Skeletal muscle cell (primary cell): ENCODE data around the gene PPAN.
A peak's percentile ranks its signal among the peaks of the same experiment; 100 is the strongest.

Experiments
- DNase-seq: peaks from one replicate; pipeline ENCODE4 v3.0.0-alpha.2; 2010; ENCODE audit warnings: low read depth
- H3K4me3 ChIP-seq: 2 replicates; pipeline ENCODE4 v1.5.1; 2011; ENCODE audit warnings: low read depth, mild to moderate bottlenecking, control low read depth, low read length, moderate library complexity

The PPAN gene

DNA sequence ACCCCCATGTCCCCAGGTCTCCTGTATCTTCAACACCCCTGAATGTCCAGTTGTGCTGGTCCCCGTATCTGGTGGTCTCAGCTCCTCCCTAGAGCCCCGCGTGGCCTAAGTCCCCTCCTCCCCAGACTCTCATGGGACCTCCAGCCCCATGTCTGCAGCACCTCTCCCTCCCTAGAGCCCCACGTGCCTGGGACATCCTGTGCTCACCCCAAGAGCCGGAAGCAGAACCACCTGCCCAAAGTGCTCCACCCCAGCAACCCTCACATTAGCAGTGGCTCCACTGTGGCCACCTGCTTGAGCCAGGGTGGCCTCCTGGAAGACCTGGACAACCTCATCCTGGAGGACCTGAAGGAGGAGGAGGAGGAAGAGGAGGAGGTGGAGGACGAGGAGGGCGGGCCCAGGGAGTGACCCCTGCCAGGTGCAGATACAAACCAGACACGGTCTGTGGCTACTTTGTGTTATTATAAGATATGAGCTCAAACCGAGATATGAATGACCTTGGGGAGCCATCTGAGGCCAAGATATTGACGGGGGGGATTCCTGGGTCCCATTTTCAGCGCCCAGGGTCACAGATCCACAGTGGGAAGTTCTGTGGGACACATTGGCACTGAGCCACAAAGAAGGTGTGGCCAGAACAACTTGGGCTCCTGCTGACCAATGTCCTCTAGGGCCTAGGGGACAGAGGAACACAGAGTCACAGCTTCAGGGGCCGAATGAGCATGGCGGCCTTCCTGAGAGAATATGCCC is 14.1 kb upstream of the PPAN start:
- DNase-seq: no peak
- no peak overlapping the region for H3K4me3 ChIP-seq

DNA sequence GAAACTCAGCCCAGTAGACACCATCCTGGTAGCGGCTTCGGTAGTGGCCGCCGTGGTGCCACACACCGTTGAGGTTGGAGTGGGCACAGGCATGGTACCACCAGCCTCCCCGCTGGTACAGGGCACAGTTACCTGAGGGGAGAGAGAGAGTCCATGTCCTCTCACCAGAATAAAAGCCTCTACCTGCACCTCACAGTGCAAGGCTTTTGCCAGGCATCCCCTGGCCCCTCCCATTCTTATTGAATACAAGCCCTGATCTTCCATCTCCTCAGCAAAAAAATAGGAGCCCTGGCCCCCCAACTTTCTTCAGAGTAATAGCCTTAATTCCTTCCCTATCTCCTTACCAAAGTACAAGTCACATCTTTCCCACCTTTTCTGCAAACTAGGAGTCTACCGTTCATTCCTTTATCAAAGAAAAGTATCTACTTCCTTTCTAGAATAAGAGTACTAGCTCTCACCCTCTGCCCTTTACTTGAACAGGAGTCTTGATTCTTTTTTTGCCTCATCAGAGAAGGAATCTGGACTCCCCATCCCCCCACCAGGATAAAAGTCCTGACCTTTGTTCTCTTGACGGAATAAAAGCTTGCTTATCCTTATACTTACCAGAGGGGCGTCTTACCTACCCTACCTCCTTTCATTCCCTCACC is 13.4 kb upstream of the PPAN start:
- DNase-seq: no peak

DNA sequence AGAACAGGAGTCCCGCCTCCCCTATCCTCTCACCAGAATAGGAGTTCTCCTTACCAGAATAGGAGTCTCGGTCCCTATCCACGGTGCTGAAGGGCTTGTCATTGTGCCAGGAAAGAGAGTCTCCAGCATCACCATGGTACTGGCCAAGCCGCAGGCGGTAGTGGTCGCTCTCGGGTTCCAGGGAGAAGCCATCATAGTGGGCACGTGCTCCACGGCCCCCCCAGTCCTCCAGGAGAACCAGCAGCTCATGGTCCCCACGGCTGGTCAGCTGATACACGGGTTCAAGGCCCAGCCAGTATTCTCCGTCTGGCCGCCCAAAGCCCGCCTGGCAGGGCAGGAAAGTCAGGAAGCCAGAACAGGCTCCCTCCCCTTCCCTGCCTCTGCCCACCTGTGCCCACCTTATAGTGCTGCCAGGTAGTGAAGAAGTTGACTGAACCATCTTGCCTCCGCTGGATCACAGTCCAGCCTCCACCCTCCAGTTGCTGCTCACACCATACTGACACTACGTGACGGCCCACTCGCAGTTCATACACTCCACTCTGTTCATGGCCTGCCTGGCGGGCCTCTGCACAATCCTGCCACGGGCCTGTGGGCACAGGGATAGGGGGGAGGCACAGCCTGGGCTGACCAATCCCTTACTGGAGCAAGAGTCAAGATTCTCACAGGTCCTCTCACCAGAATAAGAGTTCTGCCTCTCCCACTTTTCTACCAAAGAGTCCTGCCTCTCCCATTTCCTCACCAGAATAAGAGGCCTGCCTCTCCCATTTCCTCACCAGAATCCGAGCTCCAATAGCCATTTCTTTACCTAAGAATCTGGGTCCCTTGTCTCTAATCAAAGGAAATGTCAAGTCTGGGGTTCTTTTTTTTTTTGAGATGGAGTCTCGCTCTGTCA is 12.6 kb upstream of the PPAN start:
- no peak overlapping the region for H3K4me3 ChIP-seq
- DNase-seq: no peak

More for the DNA sequence above, 13.4 kb upstream of the PPAN start:
- no peak overlapping the region for H3K4me3 ChIP-seq

DNA sequence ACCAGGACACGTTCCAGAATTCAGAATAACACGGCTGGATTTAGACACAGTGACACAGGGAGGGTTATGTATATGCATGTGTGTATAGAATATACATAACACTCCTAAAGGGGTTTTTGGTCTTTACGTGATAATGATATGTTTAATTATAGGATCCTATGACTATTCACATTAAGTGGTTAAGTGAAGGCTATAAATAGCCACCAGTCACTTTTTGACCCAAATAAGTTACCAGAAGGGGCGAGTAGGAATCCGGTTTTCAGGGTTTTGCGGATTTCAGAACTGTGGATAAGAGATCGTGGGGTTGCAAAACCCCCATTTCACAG is 10.6 kb upstream of the PPAN start:
- no peak for DNase-seq
- H3K4me3 ChIP-seq: peak overlapping the region; percentile 31

DNA sequence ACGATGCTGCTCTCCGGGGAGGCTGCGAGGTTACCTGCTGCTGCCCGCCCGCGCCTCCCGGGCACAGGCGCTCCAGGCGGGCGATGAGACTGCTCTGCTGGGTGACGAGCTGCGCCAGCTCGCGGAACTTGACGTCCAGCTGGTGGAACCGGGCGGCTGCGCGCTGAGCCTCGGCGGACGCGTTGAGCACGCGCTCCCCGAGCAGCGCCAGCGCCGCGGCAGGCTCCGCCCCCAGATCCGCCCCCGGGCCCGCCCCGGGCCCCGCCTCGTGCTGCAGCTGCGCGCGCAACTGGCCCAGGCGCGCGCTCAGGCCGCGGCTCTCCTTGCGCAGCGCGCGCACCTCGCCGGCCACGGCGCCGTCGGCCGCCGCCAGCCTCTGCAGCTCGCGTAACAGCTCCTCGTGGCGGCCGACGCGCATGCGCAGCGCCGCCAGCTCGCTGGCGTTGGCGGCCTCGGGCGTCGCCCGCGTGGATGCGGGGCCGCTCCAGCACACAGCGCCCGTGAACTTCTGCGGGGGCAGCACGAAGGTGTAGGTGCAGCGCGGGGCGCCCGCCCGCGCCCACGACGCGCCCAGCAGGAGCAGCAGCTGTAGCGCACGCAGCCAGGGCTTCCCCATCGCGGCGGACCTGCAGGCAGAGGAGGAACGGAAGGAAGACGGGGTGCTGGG is 10.1 kb upstream of the PPAN start:
- peak; percentile 60 for DNase-seq
- H3K4me3 ChIP-seq: peak overlapping the region; percentile 51

DNA sequence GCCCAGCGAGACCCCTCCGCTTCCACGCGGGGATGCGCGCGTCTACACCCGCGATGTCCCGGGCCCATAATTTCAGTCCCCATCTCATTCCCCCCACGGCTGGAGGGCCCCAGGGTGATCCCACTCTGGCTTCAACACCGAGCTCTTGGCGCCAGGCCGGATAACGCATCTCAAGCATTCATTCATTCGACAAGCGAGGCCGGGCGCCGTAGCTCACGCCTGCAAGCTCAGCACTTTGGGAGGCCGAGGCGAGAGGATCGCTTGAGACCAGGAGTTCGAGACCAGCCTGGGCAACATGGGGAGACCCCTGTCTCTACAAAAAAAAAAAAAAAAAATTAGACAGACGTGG is 9.6 kb upstream of the PPAN start:
- DNase-seq: no peak

DNA sequence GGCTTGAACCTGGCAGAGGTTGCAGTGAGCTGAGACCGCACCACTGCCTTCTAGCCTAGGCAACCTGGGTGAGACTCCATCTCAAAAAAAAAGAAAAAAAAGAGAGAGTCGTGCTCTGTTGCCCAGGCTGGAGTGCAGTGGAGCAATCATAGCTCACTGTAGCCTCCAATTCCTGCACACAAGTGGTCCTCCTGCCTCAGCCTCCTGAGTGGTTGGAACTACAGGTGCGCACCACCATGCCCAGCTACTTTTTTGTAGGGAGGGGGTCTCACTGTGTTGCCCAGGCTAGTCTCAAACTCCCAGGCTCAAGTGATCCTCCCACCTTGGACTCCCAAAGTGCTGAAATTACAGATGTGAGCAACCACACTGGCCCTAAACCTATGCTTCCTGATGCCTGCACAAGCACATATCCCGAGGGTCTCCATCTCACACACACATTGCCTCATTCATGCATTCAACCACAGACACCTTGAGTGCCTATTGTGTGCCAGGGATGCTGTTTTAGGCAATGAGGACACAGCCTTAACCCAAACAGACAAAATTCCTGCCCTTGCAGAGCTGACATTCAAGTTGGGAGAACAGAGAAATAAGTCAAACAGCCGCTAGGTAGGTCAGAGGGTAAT is 5.9 kb upstream of the PPAN start:
- DNase-seq: no peak
- no peak overlapping the region for H3K4me3 ChIP-seq

More for the DNA sequence above, 9.6 kb upstream of the PPAN start:
- H3K4me3 ChIP-seq: peak overlapping the region; percentile 51

DNA sequence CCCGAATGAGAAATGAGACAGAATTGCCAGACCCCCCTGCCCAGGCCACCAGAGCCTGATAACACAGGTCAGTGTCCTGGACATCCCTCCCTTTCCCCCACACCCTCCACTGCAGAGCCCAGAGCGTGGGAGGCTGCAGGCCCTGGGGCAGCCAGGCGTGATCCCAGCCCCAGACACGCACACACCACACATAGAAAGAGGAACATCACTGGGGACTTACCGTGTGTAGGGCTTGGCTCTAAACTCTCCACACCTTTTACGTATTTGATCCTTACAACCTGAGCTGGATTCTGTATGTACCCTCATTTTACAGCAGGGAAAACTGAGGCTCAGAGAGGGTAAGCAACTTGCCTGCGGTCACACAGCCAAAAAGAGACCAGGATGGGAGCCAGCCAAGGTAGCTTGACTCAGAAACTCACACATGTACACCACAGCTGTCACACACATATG is 3.4 kb upstream of the PPAN start:
- no peak overlapping the region for H3K4me3 ChIP-seq
- DNase-seq: no peak

DNA sequence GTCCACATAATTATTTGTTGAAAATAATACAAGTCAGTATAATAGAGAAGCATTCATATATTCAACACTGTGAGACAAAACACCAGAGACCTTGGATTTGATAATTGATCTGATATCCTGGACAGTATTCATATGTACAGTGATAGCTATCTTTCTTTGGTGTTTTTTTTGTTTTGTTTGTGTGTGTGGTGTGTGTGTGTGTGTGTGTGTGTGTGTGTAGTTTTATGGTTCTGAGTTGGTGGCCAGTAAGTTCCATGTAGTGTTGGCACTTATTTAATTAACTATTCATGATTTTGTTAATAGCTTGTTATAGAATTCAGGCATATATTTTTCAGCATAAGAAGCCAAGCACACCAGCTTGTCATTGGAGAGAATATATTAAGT is 2.0 kb upstream of the PPAN start:
- DNase-seq: no peak
- H3K4me3 ChIP-seq: no peak overlapping the region

DNA sequence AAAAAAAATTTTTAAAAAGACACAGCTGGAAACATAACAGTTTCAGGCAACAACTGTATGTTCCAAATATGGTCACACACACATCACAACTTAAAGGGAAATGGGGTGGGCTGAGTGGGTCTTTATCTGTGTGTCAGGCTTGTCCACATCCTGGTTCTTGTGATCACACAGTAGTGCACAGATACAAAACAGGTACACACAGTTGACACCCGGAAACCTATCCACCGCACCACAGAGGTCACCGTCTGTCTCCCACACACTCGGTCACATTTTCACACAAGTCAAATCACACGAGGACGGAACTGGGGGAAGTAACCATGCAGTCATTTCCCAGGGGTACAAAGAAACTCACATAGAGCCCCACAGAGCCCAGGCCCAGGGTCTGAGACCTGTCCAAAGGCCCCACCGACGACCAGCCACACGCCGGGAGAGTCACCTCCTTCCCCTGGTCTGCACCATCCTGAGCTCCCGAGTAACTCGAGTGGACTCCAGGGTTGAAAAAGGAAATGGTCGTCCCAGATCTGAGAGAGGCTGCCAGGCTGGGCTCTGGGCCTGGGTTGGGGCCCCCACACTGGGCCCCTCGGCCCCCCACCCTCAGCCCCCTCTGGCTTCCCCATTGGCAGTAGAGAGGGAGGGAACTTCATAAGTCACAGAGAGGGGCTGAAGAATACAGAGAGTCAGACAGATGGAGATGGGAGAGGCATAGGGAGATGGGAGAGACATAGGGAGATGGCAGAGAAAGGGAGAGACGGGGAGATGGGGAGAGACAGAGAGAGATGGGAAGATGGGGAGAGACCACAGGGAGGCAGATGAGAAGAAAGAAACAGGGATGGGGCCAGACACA is 1.3 kb upstream of the PPAN start:
- DNase-seq: no peak
- no peak overlapping the region for H3K4me3 ChIP-seq

DNA sequence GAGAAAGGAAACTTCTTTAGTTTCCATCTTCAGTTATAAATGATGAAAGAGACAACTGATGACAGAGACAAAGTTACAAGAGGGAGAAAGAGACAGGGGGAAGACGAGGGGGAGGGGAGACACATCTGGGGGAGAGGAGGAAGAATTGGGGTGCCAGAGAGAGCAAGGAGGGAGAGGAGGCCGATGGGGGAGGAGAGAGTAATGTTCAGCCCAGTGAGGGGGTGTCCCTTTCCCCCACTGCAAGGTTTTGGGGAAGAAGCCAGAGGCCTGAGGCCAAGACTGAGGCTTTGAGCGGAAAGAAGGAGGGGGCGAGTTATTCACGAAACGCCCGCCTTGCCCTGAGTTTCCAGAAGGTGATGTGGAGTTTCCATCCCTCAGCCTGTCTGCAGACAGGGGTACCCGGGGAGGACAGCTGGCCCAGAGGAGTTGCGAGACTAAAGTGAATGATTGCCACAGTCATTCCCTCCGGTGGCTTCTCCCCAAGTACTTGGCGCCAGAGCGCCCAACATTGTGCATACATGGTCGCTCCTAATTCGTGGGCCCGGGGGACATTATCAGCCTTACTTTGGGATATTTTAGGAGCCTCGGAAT is 558 bp upstream of the PPAN start:
- H3K4me3 ChIP-seq: peak overlapping the region; percentile 70
- no peak for DNase-seq

DNA sequence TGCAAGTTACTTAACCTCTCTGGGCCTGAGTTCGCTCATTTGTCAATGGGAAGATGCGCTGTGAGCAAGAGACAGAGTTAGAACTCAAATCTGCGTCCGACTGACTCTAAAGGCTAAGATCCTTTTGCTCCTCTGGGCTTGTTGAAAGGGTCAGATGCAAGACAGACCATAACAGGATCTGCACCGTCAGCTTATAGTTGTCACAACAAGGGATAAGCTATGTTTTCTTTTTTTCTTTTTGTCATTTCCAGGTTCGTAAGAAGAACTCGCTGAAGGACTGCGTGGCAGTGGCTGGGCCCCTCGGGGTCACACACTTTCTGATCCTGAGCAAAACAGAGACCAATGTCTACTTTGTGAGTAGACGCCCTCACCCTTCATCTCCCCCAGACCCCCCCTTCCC is 1.1 kb downstream of the PPAN start:
- H3K4me3 ChIP-seq: peak overlapping the region; percentile 70
- DNase-seq: no peak

DNA sequence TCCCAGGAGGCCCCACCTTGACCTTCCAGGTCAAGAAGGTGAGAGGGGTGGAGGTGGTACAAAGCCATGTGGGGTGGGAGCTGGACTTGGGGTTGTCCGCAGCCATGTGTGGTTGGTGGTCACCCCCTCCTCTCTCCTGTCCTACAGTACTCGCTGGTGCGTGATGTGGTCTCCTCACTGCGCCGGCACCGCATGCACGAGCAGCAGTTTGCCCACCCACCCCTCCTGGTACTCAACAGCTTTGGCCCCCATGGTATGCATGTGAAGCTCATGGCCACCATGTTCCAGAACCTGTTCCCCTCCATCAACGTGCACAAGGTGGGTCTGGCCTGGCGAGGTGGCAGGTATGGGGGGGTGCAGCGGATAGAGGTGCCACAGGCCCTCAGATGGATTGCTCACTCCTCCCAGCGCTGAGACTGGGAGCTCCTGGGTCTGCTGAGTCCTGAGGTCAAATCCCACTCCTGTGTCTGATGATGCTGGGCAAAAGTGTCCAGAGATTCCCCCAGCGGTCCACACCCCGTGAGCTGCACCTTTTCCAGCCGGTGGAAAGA is 1.7 kb downstream of the PPAN start:
- no peak for DNase-seq
- peak overlapping the region; percentile 70 for H3K4me3 ChIP-seq

DNA sequence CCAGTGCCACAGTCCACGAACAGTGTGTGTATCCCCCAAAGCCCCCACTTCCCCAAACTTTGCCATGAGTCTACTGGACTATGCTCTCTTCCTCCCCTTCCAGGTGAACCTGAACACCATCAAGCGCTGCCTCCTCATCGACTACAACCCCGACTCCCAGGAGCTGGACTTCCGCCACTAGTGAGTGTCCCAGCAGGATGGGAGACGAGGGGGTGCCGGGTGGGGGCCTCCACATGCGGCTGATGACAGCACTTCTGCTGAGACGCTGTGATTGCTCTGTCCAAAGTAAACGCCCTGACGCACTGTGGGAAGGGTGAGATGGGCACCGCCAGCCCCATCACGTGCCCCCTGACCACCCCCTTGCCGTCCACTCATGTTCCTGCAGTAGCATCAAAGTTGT is 3.4 kb downstream of the PPAN start:
- no peak for DNase-seq
- H3K4me3 ChIP-seq: no peak overlapping the region

DNA sequence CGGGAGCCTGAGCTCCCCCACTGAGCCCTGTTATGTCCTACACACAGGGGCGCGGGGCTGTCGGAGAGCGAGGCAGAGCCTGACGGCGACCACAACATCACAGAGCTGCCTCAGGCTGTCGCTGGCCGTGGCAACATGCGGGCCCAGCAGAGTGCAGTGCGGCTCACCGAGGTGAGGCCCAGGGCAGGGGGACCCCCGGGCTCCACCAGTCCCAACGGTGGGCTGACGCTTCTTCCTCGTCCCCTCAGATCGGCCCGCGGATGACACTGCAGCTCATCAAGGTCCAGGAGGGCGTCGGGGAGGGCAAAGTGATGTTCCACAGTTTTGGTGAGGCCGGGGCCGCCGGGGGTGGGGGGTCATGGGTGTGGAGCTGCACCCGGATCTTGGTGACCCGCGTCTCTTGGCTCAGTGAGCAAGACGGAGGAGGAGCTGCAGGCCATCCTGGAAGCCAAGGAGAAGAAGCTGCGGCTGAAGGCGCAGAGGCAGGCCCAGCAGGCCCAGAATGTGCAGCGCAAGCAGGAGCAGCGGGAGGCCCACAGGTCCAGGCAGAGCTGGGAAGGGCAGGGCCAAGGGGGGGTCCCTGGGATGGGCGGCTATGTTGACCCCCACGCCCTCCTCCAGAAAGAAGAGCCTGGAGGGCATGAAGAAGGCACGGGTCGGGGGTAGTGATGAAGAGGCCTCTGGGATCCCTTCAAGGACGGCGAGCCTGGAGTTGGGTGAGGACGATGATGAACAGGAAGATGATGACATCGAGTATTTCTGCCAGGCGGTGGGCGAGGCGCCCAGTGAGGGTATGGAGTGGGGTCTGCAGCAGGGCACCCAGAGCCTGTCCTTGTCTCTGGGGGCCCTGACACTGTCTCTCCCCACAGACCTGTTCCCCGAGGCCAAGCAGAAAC is 4.2 kb downstream of the PPAN start:
- no peak for DNase-seq
- H3K4me3 ChIP-seq: no peak overlapping the region

DNA sequence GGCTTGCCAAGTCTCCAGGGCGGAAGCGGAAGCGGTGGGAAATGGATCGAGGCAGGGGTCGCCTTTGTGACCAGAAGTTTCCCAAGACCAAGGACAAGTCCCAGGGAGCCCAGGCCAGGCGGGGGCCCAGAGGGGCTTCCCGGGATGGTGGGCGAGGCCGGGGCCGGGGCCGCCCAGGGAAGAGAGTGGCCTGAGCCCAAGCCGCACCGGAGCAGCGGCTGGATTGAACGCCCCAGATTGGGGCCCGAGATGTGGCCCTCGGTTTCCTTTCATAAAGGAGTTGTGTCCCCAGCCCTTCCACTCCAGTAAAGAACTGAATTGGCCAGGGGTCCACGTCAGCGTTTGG is 4.8 kb downstream of the PPAN start:
- no peak overlapping the region for H3K4me3 ChIP-seq
- no peak for DNase-seq

DNA sequence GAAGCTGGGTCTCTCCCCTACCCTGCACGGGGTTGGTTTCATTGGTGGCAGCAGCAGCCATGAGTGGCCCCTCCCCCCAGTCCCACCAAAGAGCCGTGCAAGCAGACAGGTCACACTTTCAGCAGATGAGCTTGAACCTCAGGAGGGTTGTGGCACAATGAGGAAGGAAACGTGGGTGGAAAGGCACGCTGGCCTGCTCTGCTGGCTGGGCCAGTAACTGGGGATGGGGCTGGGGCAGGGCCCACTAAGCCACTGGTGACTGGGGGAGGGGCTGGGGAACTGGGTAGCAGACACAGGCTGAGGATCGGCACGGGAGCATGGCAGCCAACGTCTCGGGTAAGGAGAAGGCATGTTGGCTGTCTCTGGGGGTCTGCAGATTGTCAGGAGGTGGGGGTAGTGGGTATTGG is 5.2 kb downstream of the PPAN start, which contains the start of gene P2RY11:
Gene P2RY11, plus strand, starts transcription at position 289 of the 407 bp plus-strand sequence. Its CDS starts 29 bp downstream, at position 318.
- no peak for DNase-seq
- no peak within 1 kb of the TSS for H3K4me3 ChIP-seq
